B cell (primary cell): ENCODE data around the gene SLC9A9.

ENCODE experiments used
- CTCF ChIP-seq: fragments of 200-600 bp; IDR thresholded peaks from one replicate; pipeline ENCODE4 v1.8.0; 2022; ENCODE audit warnings: antibody characterized with exemption, mild to moderate bottlenecking
- EZH2 ChIP-seq: IDR thresholded peaks from 2 replicates; pipeline ENCODE4 v1.6.1; 2012; ENCODE audit warnings: borderline replicate concordance, low read depth, mild to moderate bottlenecking, moderate library complexity, low read length; ENCODE audit not compliant: insufficient read depth, poor library complexity, severe bottlenecking

DNA sequence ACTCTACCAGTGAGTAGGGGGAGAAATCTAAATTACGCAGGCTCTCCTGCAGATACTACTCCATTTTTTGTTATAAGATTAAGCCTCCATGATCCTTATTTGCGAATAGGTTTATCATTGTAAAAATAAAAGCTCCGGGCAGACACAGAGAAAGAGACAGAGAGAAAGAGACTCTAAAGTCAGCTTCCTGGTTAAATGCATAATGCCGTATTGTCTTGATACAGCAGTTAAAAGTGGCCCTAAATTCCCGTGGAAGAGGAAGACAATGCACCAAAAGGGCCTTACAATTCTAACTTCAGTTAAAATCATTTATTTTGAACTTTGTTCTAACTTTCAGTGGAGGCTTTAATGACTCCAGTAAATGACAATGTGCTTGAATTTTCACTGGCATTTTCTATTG lies 98.3 kb downstream of the SLC9A9 start:
- no peak for TF ChIP-seq CTCF
- no peak for TF ChIP-seq EZH2
